ENCODE measurements around the gene POU4F3. TPM values are rescaled to one million over a fixed set of nuclear protein-coding genes. Genes with fewer than 3 reads are reported as not detected.

Gene POU4F3
- total RNA-seq, 4 donors from 2014 or later = 0.30 TPM; not detected in 3

- Histone ChIP-seq H3K27me3 (peaks cover 0 to 80% of the 10 kb centered on the region in 2 donors), H3K4me1 (no peaks in the 10 kb centered on the region)
- intact Hi-C loops (cut with DNase I; ENCODE audit: low total_unique reads) = no loop called here
These were observed 4.5 kb downstream of the POU4F3 start for GRCh38 chr5:146342882-146343865.

GRCh38 chr5:146344155-146345118 lies 5.8 kb downstream of the POU4F3 start:
- no peak for TF ChIP-seq CTCF (IDR thresholded peaks at IDR 0.05)
- TF ChIP-seq POLR2A (IDR thresholded peaks at IDR 0.05) = no peak
- H3K4me1 ChIP-seq = no peaks in the 10 kb centered on the region
- H3K27ac ChIP-seq = no peak overlapping the region
- H3K9me3 ChIP-seq = no peaks in the 10 kb centered on the region
- DNase-seq = no peak
- intact Hi-C loops (cut with DNase I; ENCODE audit: low total_unique reads) = no loop called here
- no peak overlapping the region for H3K4me3 ChIP-seq
- peaks cover 0 to 71% of the 10 kb centered on the region in 2 donors for H3K27me3 ChIP-seq
- H3K36me3 ChIP-seq = no peaks in the 10 kb centered on the region

More at GRCh38 chr5:146342882-146343865, 4.5 kb downstream of the POU4F3 start:
- Histone ChIP-seq H3K4me3 (no peak overlapping the region), H3K36me3 (no peaks in the 10 kb centered on the region), H3K27ac (no peak overlapping the region), H3K9me3 (no peaks in the 10 kb centered on the region)
- no peak for DNase-seq
- TF ChIP-seq CTCF (IDR thresholded peaks at IDR 0.05) = no peak
- TF ChIP-seq POLR2A (IDR thresholded peaks at IDR 0.05) = no peak

- Histone ChIP-seq H3K36me3 (no peaks in the 10 kb centered on the region), H3K9me3 (no peaks in the 10 kb centered on the region), H3K4me3 (no peak overlapping the region), H3K27ac (no peak overlapping the region), H3K4me1 (no peaks in the 10 kb centered on the region), H3K27me3 (peaks cover 0 to 64% of the 10 kb centered on the region in 2 donors)
- intact Hi-C loops (cut with DNase I; ENCODE audit: low total_unique reads) = no loop called here
- DNase-seq = no peak
- TF ChIP-seq CTCF (IDR thresholded peaks at IDR 0.05) (no peak), POLR2A (IDR thresholded peaks at IDR 0.05) (no peak)
These were observed 6.6 kb downstream of the POU4F3 start for GRCh38 chr5:146345240-146345577.

GRCh38 chr5:146345578-146346366 lies 7.1 kb downstream of the POU4F3 start:
- intact Hi-C loops (cut with DNase I; ENCODE audit: low total_unique reads) = no loop called here
- no peaks in the 10 kb centered on the region for H3K4me1 ChIP-seq
- H3K36me3 ChIP-seq = no peaks in the 10 kb centered on the region
- DNase-seq = no peak
- no peaks in the 10 kb centered on the region for H3K9me3 ChIP-seq
- TF ChIP-seq POLR2A (IDR thresholded peaks at IDR 0.05) = no peak
- no peak for TF ChIP-seq CTCF (IDR thresholded peaks at IDR 0.05)
- peaks cover 0 to 59% of the 10 kb centered on the region in 2 donors for H3K27me3 ChIP-seq
- H3K27ac ChIP-seq = no peak overlapping the region
- no peak overlapping the region for H3K4me3 ChIP-seq
